Activated CD4-positive, alpha-beta T cell treated with anti-CD3 and anti-CD28 coated beads for 4 hours (primary cell): ENCODE results near the gene ADGRV1.
A peak's percentile ranks its signal among the peaks of the same experiment; 100 is the strongest.

ENCODE experiments used
- DNase-seq, 2 donors: peaks; one replicate each; pipeline ENCODE4 v3.0.0-alpha.2; 2020

The ADGRV1 gene

GRCh38 chr5:91145333-91145620 is 586.7 kb downstream of the ADGRV1 start:
- no peak for DNase-seq

GRCh38 chr5:91146230-91146629 is 587.6 kb downstream of the ADGRV1 start:
- DNase-seq, result no peak

GRCh38 chr5:91146905-91147600 is 588.5 kb downstream of the ADGRV1 start:
- no peak for DNase-seq

GRCh38 chr5:91150234-91150633 is 591.6 kb downstream of the ADGRV1 start:
- DNase-seq, result no peak

GRCh38 chr5:91150636-91151035 is 592.0 kb downstream of the ADGRV1 start:
- no peak for DNase-seq

GRCh38 chr5:91151947-91152346 is 593.4 kb downstream of the ADGRV1 start:
- DNase-seq, result no peak

- DNase-seq, result no peak
Observed at GRCh38 chr5:91154338-91154737, 595.7 kb downstream of the ADGRV1 start.

- no peak for DNase-seq
Observed at GRCh38 chr5:91155274-91155673, 596.7 kb downstream of the ADGRV1 start.

- DNase-seq, result no peak
Observed at GRCh38 chr5:91156242-91156641, 597.6 kb downstream of the ADGRV1 start.

GRCh38 chr5:91158011-91158410 is 599.4 kb downstream of the ADGRV1 start:
- no peak for DNase-seq

- no peak for DNase-seq
Observed at GRCh38 chr5:91159647-91160046, 601.0 kb downstream of the ADGRV1 start.

GRCh38 chr5:91160714-91161285 is 602.2 kb downstream of the ADGRV1 start:
- DNase-seq, result no peak

GRCh38 chr5:91162534-91163381 is 604.2 kb downstream of the ADGRV1 start:
- peak; percentile 24 to 43 for DNase-seq

- no peak for DNase-seq
Observed at GRCh38 chr5:91164424-91164823, 605.8 kb downstream of the ADGRV1 start.

- DNase-seq, result no peak
Observed at GRCh38 chr5:91166059-91166807, 607.6 kb downstream of the ADGRV1 start.

GRCh38 chr5:91168859-91169258 is 610.3 kb downstream of the ADGRV1 start:
- DNase-seq, result no peak

GRCh38 chr5:91170266-91170665 is 611.7 kb downstream of the ADGRV1 start:
- no peak for DNase-seq

- DNase-seq, result no peak
Observed at GRCh38 chr5:91171322-91171721, 612.7 kb downstream of the ADGRV1 start.

GRCh38 chr5:91174396-91174795 is 615.8 kb downstream of the ADGRV1 start:
- DNase-seq, result no peak

- no peak for DNase-seq
Observed at GRCh38 chr5:91175708-91176107, 617.1 kb downstream of the ADGRV1 start.

GRCh38 chr5:91176288-91177016 is 617.9 kb downstream of the ADGRV1 start:
- DNase-seq, result no peak

- DNase-seq, result no peak
Observed at GRCh38 chr5:91177085-91177484, 618.5 kb downstream of the ADGRV1 start.

GRCh38 chr5:91177639-91178038 is 619.0 kb downstream of the ADGRV1 start:
- DNase-seq, result no peak
